Measurements from ENCODE around the gene GPM6B. TPM values are rescaled to one million over a fixed set of nuclear protein-coding genes. Genes with fewer than 3 reads are reported as not detected.

GPM6B gene
- total RNA-seq, 6 experiments from 2014 or later, result not detected

GRCh38 chrX:13824746-13825145, 7.9 kb upstream of the GPM6B start:
- TF ChIP-seq CTCF (IDR thresholded peaks at IDR 0.05), result no peak

GRCh38 chrX:13821738-13822137, 4.8 kb upstream of the GPM6B start:
- Mint-ChIP-seq H3K9me3 (no peaks in the 10 kb centered on the region), H3K27ac (no peak overlapping the region), H3K4me1 (ENCODE audit: low read depth) (no peaks in the 10 kb centered on the region), H3K4me3 (no peak overlapping the region), H3K36me3 (ENCODE audit: low read depth) (no peaks in the 10 kb centered on the region), H3K27me3 (ENCODE audit: insufficient read depth) (peaks cover 6% of the 10 kb centered on the region)
- TF ChIP-seq CTCF (IDR thresholded peaks at IDR 0.05), result no peak
- DNase-seq, result no peak

More at GRCh38 chrX:13824746-13825145, 7.9 kb upstream of the GPM6B start:
- Mint-ChIP-seq H3K4me3 (no peak overlapping the region), H3K9me3 (no peaks in the 10 kb centered on the region), H3K36me3 (ENCODE audit: low read depth) (no peaks in the 10 kb centered on the region), H3K27ac (no peak overlapping the region), H3K4me1 (ENCODE audit: low read depth) (no peaks in the 10 kb centered on the region), H3K27me3 (ENCODE audit: insufficient read depth) (peaks cover 7% of the 10 kb centered on the region; the same call in 1 of the 2 replicates)
- no peak for DNase-seq

- H3K4me3 Mint-ChIP-seq, result no peak overlapping the region
- no peak for TF ChIP-seq CTCF (IDR thresholded peaks at IDR 0.05)
- no peaks in the 10 kb centered on the region for H3K9me3 Mint-ChIP-seq
- H3K27ac Mint-ChIP-seq, result no peak overlapping the region
- no peak for DNase-seq
- H3K4me1 Mint-ChIP-seq (ENCODE audit: low read depth), result no peaks in the 10 kb centered on the region
- H3K27me3 Mint-ChIP-seq (ENCODE audit: insufficient read depth), result peaks cover 6% of the 10 kb centered on the region
- H3K36me3 Mint-ChIP-seq (ENCODE audit: low read depth), result no peaks in the 10 kb centered on the region
Measured at GRCh38 chrX:13816176-13816575, 717 bp downstream of the GPM6B start.

DNA sequence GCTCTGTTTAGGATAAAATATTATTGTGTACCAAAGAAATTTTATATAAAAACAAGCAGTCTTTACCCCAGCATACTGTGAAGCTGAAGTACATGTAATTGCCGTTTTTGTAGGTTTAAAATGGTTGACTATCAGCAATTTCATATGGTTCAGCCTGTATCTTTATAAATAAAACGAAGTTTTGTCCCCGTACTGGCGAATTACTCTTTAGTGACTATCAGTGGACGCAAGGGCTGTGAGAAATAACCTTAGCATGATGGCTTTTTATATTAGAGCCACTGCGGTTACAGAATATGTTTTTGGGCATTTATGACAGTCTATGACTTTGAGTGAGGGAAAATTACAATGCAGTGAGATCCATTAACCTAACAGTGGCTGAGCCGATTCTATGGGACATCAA, 1.2 kb downstream of the GPM6B start:
- no peak for TF ChIP-seq CTCF (IDR thresholded peaks at IDR 0.05)
- Mint-ChIP-seq H3K4me3 (no peak overlapping the region), H3K4me1 (ENCODE audit: low read depth) (no peaks in the 10 kb centered on the region), H3K36me3 (ENCODE audit: low read depth) (no peaks in the 10 kb centered on the region), H3K27ac (no peak overlapping the region), H3K27me3 (ENCODE audit: insufficient read depth) (peaks cover 8% of the 10 kb centered on the region), H3K9me3 (no peaks in the 10 kb centered on the region)
- DNase-seq, result no peak

GRCh38 chrX:13808865-13809264, 8.0 kb downstream of the GPM6B start:
- Mint-ChIP-seq H3K27me3 (ENCODE audit: insufficient read depth) (peaks cover 7% of the 10 kb centered on the region), H3K9me3 (no peaks in the 10 kb centered on the region)
- TF ChIP-seq CTCF (IDR thresholded peaks at IDR 0.05), result no peak

DNA sequence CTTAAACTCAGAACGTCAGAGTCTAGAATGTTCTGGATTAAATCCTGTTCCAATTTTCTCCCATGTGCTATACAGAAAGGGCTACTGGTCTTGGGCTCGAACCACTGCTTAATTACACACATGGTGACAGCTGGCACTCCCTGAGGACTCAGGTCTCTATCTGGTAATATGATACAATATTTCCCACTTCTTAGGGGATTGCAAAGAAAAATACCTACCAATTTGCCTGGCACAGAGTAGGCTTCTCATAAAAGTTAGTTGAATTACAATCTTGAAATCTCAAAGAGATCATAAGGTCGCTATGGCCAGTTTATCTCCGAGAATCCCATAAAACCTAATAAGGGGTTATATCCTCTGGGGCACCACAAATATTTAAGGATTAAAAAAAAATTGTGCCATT, 8.6 kb downstream of the GPM6B start:
- TF ChIP-seq CTCF (IDR thresholded peaks at IDR 0.05), result no peak
- H3K4me3 Mint-ChIP-seq, result no peak overlapping the region
- H3K36me3 Mint-ChIP-seq (ENCODE audit: low read depth), result no peaks in the 10 kb centered on the region
- peaks cover 9% of the 10 kb centered on the region for H3K27me3 Mint-ChIP-seq (ENCODE audit: insufficient read depth)
- no peak overlapping the region for H3K27ac Mint-ChIP-seq
- no peak for DNase-seq
- H3K9me3 Mint-ChIP-seq, result no peaks in the 10 kb centered on the region
- H3K4me1 Mint-ChIP-seq (ENCODE audit: low read depth), result no peaks in the 10 kb centered on the region

More at GRCh38 chrX:13808865-13809264, 8.0 kb downstream of the GPM6B start:
- Mint-ChIP-seq H3K4me3 (no peak overlapping the region), H3K27ac (no peak overlapping the region), H3K36me3 (ENCODE audit: low read depth) (no peaks in the 10 kb centered on the region), H3K4me1 (ENCODE audit: low read depth) (no peaks in the 10 kb centered on the region)
- no peak for DNase-seq

Measured in HFFc6 (cell line).